OCI-LY1 (cell line): Measurements from ENCODE around the gene CEP250.

Experiments used
- EZH2 ChIP-seq: fragments of 200-600 bp; sonication (generic), shearing (Covaris generic); IDR thresholded peaks from 2 replicates; pipeline ENCODE4 v1.8.0; 2017; ENCODE audit warnings: borderline replicate concordance, mixed run types, mild to moderate bottlenecking, antibody characterized with exemption, low read length, moderate library complexity, mixed read lengths
- TF ChIP-seq, protein P1 (sequence below): fragments of 200-600 bp; sonication (generic), shearing (Covaris generic); IDR thresholded peaks from 2 replicates; pipeline ENCODE4 v1.5.1; 2017; ENCODE audit warnings: mild to moderate bottlenecking, antibody characterized with exemption, low read length, moderate library complexity, mixed read lengths

DNA sequence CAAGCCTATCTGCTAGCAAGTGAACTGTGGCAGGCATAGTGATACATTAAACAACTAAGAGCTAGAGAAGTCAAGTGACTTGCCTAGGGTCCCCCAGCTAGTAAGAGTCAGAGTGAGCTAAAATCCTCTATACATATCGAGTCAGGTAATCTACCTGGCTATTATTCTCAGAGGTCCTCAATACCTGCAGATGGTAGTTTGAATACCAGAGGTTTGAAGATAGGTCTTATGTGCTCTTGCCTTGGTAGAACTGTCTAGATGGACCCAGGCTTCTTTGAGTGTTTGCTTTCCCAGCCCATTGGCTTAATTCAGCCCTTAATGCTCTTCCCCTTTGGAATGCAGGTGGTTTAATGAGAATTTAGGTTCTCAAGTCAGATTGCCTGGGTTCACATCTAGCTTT, 87.6 kb downstream of the CEP250 start:
- TF ChIP-seq, protein P1, sequence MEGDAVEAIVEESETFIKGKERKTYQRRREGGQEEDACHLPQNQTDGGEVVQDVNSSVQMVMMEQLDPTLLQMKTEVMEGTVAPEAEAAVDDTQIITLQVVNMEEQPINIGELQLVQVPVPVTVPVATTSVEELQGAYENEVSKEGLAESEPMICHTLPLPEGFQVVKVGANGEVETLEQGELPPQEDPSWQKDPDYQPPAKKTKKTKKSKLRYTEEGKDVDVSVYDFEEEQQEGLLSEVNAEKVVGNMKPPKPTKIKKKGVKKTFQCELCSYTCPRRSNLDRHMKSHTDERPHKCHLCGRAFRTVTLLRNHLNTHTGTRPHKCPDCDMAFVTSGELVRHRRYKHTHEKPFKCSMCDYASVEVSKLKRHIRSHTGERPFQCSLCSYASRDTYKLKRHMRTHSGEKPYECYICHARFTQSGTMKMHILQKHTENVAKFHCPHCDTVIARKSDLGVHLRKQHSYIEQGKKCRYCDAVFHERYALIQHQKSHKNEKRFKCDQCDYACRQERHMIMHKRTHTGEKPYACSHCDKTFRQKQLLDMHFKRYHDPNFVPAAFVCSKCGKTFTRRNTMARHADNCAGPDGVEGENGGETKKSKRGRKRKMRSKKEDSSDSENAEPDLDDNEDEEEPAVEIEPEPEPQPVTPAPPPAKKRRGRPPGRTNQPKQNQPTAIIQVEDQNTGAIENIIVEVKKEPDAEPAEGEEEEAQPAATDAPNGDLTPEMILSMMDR, result no peak
- TF ChIP-seq EZH2, result no peak
